CD4-positive, alpha-beta T cell treated with Interleukin-10 for 1 hour (primary cell): ENCODE measurements around the gene KRTAP4-8.
"Not testable (repeated sequence)": the region's sequence is repeated elsewhere in the genome, so short reads cannot be mapped to it uniquely, and the experiment has no call there.

Experiments used
- DNase-seq: peaks from one replicate; pipeline ENCODE4 v3.0.0-alpha.2; 2020

The KRTAP4-8 gene

GRCh38 chr17:41107941-41108450 is 10.1 kb upstream of the KRTAP4-8 start:
- no peak for DNase-seq

GRCh38 chr17:41105347-41105746 is 7.4 kb upstream of the KRTAP4-8 start, which contains the start of gene KRTAP4-9:
Gene KRTAP4-9 (plus strand): TSS chr17:41105389. CDS start chr17:41105389, 0 bp downstream.
- DNase-seq, result not testable (repeated sequence)

- DNase-seq, result not testable (repeated sequence)
Observed at GRCh38 chr17:41104386-41105038, 6.6 kb upstream of the KRTAP4-8 start.

GRCh38 chr17:41103896-41104295 is 6.0 kb upstream of the KRTAP4-8 start:
- DNase-seq, result no peak

GRCh38 chr17:41101586-41102259 is 3.8 kb upstream of the KRTAP4-8 start, which contains the start of gene KRTAP4-16:
Gene KRTAP4-16 (minus strand): TSS chr17:41102209. CDS start chr17:41102209, 0 bp downstream.
- no peak for DNase-seq

GRCh38 chr17:41099682-41100480 is 1.9 kb upstream of the KRTAP4-8 start:
- not testable (repeated sequence) for DNase-seq

- DNase-seq, result no peak
Observed at GRCh38 chr17:41098481-41098880, 539 bp upstream of the KRTAP4-8 start.

- DNase-seq, result no peak
Observed at GRCh38 chr17:41096055-41096454, 1.9 kb downstream of the KRTAP4-8 start.

- not testable (repeated sequence) for DNase-seq
Observed at GRCh38 chr17:41088760-41089352, 9.1 kb downstream of the KRTAP4-8 start.

- not testable (repeated sequence) for DNase-seq
Observed at GRCh38 chr17:41084100-41084856, 13.7 kb downstream of the KRTAP4-8 start, which contains the start of gene KRTAP4-7. Gene KRTAP4-7 (plus strand): TSS chr17:41084150. CDS start chr17:41084207, 57 bp downstream.

GRCh38 chr17:41083427-41083826 is 14.5 kb downstream of the KRTAP4-8 start:
- not testable (repeated sequence) for DNase-seq

GRCh38 chr17:41082626-41083025 is 15.3 kb downstream of the KRTAP4-8 start:
- no peak for DNase-seq

GRCh38 chr17:41076788-41077187 is 21.2 kb downstream of the KRTAP4-8 start:
- no peak for DNase-seq

GRCh38 chr17:41073676-41074075 is 24.3 kb downstream of the KRTAP4-8 start:
- no peak for DNase-seq

- no peak for DNase-seq
Observed at GRCh38 chr17:41071606-41072360, 26.2 kb downstream of the KRTAP4-8 start.

GRCh38 chr17:41069031-41069430 is 28.9 kb downstream of the KRTAP4-8 start:
- DNase-seq, result no peak

- no peak for DNase-seq
Observed at GRCh38 chr17:41067281-41067680, 30.7 kb downstream of the KRTAP4-8 start.

- no peak for DNase-seq
Observed at GRCh38 chr17:41065829-41066624, 31.9 kb downstream of the KRTAP4-8 start, which contains the start of gene KRTAP2-4. Gene KRTAP2-4 (minus strand): TSS chr17:41065879. CDS start chr17:41065845, 34 bp downstream.

GRCh38 chr17:41065016-41065689 is 32.8 kb downstream of the KRTAP4-8 start:
- DNase-seq, result not testable (repeated sequence)
